HG02763 (cell line): ENCODE measurements around the gene C9.
"Not testable (repeated sequence)": the region's sequence is repeated elsewhere in the genome, so short reads cannot be mapped to it uniquely, and the experiment has no call there.

Source experiments
- ATAC-seq: cut with Tn5 transposase; IDR thresholded peaks from one replicate; pipeline ENCODE4 v1.9.1; 2021; ENCODE audit warnings: mild to moderate bottlenecking, moderate library complexity; ENCODE audit not compliant: unreplicated experiment

Gene C9

DNA sequence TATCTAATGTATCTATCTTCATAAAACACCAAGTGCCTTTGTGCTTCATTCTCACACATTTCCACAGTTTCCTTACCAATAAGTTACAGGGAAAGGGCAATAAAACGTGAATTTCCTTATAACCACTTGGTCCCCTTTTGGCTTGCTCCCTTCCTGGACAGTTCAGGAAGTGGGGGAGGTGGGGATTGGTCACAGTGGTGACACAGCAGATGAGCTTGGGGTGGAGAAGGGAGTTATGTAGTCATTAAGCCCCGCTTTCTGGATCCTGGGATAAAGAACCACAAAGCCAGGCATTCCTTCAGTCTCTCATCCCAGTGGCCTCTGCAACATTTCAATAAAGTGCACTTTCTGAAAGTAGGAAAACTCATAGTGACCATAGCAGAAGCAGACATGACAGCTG, 97.9 kb downstream of the C9 start:
- no peak for ATAC-seq

DNA sequence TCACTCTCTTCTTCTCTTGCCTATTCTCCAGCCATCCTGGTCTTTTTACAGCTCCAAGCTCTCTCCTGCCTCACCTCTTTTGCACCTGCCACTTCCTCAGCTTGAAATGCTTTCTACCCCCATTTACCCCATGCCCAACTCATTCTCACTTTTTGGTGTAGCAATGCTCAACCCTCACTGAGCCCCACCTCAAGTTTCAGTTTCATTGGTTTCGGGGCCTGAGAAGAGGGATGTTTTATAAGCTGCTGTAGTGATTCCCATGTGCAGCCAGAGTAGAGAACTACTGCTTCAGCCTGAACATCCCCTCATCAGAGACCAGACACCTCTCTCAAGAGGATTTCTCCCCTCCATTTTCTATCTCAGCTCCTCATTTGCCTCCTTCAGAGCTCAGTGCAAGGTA, 99.8 kb downstream of the C9 start:
- peak; percentile 85 for ATAC-seq

DNA sequence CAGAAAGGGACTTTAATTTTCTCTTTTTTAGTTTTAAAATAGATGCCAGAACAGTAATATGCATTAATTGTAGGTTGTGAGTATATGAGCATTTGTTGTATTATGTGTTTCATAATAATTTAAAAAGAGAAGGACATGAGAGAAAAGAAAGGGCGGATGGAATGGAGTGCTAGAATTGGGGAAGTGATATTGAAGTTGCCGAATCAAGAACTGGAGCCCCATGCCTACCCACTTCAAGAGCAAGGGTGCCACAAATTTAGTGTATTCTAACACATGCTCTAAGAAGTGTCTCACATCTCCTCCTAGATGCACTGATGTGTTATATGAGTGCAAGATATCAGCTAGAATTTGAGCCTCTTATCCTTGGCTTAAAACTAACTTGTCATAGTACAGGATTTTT, 101.3 kb downstream of the C9 start:
- ATAC-seq = no peak

DNA sequence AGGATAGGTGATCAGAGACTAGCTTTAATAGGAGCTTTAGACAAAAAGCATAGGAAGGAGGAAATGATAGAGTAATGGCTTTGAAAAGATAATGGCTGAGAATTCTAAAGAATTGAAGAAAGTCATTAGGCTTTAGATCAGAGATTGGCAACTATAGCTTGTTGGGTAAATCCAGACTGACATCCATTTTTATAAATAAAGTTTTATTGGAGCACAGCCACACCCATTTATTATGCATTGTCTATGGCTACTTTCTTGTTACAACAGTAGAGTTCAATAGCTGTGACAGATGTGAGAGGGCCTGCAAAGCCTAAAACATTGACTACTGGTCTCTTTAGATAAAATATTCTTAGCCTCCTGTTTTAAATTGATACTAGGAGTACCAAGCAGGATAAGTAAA, 104.2 kb downstream of the C9 start:
- ATAC-seq = no peak

DNA sequence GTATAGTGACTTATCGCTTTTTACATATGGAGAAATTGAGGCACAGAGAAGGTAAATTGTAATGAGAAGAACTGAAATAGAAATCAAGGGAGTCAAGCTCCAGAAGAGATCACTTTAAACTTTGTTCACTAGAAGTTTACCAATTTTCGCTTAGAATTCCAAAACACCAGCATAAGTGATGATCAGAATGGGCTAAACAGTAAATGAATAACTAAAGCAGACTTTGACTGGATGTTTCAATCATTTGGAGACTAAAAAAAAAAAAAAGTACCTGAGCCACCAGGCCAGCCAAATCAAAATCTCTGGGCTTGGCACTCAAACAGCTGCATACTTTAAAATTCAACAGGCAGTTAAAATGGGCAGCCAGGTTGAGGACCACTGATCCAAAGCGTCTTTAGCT, 106.7 kb downstream of the C9 start:
- no peak for ATAC-seq

DNA sequence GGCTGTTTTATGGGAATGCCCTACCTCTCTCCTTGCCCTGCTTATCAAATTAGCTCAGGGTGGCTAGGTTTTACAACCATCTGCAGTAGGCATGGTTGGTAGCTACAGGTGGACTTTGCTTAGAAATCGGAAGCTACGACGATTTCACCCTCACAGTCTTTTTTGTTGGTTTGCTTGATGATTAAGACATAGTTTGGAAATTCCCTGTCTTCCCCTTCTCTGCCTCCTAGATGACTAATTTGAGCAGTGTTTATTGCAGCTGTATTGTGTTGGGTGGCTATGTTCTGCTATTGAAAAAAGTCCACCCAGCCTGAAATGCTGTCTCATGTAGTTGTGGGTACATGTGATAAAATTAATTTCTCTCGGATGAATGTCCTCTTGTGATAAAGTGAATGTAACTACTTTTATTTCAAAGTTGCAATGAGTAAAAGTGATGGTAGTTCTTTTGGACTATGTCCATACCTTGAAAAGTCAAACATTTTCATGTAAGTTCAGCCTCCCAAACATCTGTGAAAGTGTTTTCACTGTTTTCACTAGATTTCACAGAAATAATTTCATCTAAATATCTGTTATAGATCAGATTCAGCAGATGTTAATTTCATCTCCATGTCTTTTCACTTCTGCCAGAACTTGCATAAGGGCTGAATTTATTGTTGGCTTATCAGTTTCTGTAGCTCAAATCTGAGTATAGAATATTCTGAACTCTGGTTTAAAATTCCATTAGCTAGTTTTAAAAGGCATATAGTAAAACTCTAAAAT, 107.6 kb downstream of the C9 start:
- no peak for ATAC-seq

DNA sequence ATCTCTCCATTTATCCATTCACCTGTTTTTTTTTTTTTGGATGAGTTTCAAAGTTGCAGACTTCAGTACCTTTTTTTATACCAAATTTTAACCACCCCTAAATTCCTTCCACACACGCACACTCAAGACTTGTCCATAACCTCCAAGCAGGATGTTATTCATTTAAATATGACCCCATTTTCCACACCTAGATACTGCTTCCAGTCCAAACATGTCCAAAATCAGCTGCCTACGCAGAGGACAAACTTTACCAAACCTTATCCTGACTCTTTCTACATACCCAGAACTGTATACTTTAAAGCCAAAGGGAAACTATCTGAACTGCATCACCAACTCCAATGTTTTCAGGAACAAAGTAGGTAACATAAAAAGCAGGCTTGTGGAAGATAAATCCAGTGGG, 108.9 kb downstream of the C9 start:
- no peak for ATAC-seq

DNA sequence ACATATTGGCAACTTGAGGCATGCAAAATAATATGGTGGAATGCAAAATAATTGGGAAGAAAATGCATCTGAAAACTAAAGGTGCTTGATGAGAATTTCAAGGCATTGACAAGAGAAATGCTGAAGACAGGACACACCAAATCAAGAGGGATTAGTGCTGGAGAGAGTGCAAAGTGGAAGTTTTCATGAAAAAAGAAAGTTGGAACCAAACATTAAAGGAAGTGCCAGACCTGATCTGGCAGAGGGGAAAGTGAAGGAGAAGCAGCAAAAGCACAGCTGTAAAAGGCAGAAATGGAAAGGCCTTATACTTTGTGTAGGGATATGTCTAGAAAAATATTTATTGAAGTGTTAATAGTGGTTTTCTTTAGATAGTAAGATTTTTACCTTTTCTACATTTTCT, 109.6 kb downstream of the C9 start:
- ATAC-seq = no peak

DNA sequence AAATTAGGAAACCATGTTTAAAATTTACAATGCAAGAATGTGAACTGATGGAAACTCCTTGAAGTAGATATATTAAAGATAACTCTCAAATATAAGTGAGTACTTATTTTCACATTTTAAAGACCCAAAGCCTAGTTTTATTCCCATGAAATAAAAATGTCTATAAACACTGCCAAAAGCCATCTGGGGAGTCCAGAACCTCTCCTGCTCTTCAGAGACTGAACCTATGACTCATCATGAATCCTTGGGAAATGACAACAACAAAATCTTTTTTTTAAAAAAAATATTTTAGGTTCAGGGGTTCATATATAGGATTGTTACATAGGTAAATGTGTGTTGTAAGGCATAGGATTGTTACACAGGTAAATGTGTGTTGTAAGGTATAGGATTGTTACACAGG, 111.1 kb downstream of the C9 start:
- ATAC-seq = no peak

DNA sequence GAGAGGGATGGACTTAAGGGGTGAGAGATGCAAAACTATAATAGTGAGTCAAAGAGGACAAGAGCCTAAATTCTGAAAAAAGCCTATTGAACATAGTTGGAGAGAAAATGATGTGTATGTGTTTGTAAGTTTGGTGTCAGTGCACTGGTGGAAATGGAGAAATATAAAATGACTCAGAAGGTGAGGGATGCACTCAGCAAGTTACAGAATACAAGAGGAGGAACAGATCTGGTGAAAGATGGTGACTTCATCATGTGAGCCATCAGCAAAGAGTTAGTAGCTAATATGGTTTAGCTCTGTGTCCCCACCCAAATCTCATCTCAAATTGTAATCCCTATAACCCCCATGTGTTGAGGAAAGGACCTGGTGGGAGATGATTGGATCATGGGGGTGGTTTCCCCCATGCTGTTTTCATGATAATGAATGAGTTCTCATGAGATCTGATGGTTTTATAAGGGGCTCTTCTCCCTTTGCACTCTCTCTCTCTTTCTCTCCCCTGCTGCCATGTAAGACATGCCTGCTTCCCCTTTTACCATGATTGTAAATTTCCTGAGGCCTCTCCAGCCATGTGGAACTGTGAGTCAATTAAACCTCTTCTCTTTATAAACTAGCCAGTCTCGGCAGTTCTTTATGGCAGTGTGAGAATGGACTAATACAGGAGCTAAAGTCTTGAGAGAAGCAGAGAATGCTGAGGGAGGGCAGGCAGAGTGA, 114.6 kb downstream of the C9 start:
- no peak for ATAC-seq

DNA sequence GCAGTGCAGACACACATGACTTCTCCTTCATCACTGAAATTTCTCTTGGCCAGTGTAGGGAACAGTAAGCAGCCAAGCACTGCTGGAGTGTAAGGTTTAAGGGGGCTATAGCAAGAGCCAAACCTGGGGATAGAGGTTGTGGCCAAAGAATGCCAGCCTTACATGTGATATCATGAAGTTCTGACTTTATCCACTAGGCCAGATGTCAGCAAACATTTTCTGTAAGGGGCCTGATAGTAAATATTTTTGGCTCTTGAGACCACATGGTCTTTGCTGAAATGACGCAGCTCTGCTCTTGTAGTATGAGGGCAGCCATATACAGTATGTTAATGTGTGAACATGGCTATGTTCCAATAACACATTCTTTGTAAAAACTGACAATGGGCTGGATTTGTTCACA, 115.2 kb downstream of the C9 start:
- ATAC-seq = no peak

DNA sequence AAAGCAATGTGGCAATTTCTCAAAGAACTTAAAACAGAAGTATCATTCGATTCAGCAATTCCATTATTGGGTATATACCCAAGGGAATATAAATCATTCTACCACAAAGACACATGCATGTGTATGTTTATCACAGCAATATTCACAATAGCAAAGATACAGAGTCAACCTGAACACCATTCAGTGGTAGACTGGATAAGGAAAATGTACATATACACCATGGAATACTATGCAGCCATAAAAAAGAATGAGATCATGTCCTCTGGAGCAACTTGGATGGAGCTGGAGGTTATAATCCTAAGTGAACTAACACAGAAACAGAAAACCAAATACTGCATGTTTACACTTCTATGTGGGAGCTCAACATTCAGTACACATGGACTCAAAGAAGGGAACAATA, 123.5 kb downstream of the C9 start:
- ATAC-seq = no peak

DNA sequence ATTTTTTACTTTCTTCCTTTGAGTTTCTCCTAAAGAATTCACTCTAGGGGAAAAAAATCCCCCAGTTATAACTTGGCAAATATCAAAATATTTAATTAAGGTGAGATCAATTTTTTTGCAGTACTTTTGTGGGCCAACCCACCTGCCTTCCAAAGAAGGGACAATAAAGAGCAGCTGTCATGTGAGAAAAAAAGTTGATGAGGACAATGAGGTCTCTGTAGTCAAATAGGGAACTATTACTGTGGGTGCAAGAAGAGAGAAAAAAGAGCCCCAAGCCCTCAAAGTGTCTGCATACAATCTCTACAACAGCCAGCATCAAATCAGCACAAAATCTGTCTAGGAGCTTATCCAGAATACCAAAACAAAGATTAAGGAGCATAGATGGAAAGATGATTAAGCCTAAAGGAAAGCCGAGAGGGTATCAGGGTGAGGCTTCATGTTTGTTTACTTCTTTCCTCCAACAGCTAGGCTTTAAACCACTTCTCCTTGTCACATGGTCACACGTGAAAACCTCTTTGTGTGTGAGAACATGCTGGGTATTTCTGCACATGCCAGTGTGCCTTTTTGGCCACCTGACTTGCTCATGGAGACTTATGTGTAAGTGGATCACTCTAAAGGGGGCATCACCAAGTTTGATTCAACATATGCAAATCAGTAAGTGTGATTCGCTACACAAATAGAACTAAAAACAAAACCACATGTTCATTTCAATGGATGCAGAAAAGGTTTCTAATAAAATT, 125.8 kb downstream of the C9 start:
- ATAC-seq = no peak

DNA sequence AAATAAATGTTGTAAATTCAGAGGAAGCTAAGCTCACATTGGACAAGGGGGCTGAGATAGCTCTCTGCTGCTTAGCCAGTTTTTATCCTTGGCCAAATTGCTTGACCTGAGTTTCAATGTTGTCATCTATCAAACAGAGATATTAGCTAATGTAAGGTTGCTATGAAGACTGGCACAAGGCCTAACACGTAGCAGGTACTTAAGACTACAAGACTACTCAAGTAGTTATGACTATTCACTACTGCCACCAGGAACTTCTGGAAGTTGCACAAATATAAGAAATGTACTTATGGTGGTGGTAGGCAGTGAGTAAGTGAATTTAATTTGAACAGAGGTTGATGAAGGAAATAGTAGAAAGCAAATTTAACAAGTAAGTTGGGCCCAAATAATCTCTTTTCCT, 127.6 kb downstream of the C9 start:
- ATAC-seq = no peak

DNA sequence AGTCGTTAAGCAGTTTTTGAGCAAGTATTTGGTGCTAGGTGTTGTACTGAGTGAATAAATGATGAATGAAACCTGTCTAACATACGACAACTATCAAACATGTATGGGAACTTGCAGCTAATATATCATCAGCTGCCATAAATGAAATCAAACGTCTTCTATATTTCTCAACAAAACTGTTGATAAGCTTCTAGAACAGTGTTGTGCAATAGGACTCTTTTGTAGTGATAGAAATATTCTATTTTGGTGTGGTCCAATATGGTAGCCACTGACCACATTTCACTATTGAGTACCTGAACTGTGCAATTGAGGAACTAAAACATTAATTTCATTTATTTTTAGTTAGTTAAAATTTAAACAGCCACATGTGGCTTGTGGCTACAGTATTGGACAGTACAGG, 128.6 kb downstream of the C9 start:
- ATAC-seq = no peak

DNA sequence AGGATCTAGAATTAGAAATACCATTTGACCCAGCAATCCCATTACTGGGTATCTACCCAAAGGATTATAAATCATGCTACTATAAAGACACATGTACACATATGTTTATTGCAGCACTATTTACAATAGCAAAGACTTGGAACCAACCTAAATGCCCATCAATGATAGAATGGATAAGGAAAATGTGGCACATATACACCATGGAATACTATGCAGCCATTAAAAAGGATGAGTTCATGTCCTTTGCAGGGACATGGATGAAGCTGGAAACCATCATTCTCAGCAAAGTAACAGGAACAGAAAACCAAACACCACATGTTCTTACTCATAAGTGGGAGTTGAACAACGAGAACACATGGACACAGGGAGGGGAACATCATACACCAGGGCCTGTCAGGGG, 129.8 kb downstream of the C9 start:
- not testable (repeated sequence) for ATAC-seq
